Pancreas (tissue), 10 donors: Measurements from ENCODE around the gene FITM2. TPM values are rescaled to one million over a fixed set of nuclear protein-coding genes. Genes with fewer than 3 reads are reported as not detected.

Experiments used
- ATAC-seq, 4 donors: fragments of 200-7000 bp; cut with Tn5 transposase; one replicate each; pipeline versions ENCODE4 v1.8.0 to v1.9.1; 2020; ENCODE audit warnings: mild to moderate bottlenecking in 4 of 4, moderate library complexity in 4 of 4
- DNase-seq, 6 donors: peaks; one replicate each; pipeline ENCODE4 v3.0.0-alpha.2; 2020
- FAIRE-seq: peaks from 2 replicates; lab custom pipeline; 2012; peaks lifted over from hg19 to GRCh38; lab: Jason Lieb, UNC
- H3K27ac ChIP-seq, 4 donors: fragments of 200-600 bp; sonication (generic); 1 replicate in 3 of 4; 2 replicates in 1 of 4; pipeline versions ENCODE4 v1.5.0 to v1.8.0; 2020
- H3K27me3 ChIP-seq, 4 donors: fragments of 200-600 bp; one replicate each; pipeline ENCODE4 v1.8.0; 2021
- H3K36me3 ChIP-seq, 3 donors: fragments of 200-600 bp; sonication (generic) in 1 of 3; one replicate each; pipeline versions ENCODE4 v1.5.0 to v1.8.0; 2020 to 2021
- H3K4me1 ChIP-seq, 3 donors: fragments of 200-600 bp; one replicate each; pipeline ENCODE4 v1.8.0; 2021
- H3K4me3 ChIP-seq, 4 donors: fragments of 200-600 bp; sonication (generic) in 2 of 4; one replicate each; pipeline versions ENCODE4 v1.5.0 to v1.8.0; 2020 to 2021
- H3K9me3 ChIP-seq, 4 donors: fragments of 200-600 bp; one replicate each; pipeline ENCODE4 v1.8.0; 2021
- WGBS, 2 donors: extraction: QIAGEN DNeasy Blood & Tissue Kit; methylation state at CpG; one replicate each; pipeline ENCODE4 v1.1.7; 2013; 5-methylcytosine and 5-hydroxymethylcytosine counted together
- intact Hi-C, 3 donors: fragments of 100-400 bp; cut with DNase I; formaldehyde crosslinking; loops; one replicate each; pipeline versions ENCODE4 v1.11.1 to v1.14.2; 2022
- polyA plus RNA-seq, 2 donors: library from polyadenylated mRNA; stranded (reverse); fragments of 200-250 nt; gene quantifications; one replicate each; pipeline ENCODE4 v1.2.3, GENCODE V29; 2013
- total RNA-seq, 6 donors: library from RNA; stranded (reverse); fragmentation: NEBNext Ultra II Directional in 4 of 6; extraction: Animal tissue kit (Norgen Biotek cat#: 25700) in 4 of 6; gene quantifications; one replicate each; pipeline versions ENCODE4 v1.2.1 to v1.2.4, GENCODE V29; 2021 to 2023
- TF ChIP-seq, protein P1 (sequence below), 4 donors: fragments of 200-600 bp; sonication (generic) in 3 of 4; IDR thresholded peaks; one replicate each; pipeline versions ENCODE4 v1.5.0 to v1.8.0; 2021; ENCODE audit warnings: antibody characterized with exemption in 4 of 4
- donor health status: healthy with polysubstance abuse.
- donor health status: DM: no; HTN: no; CAD: no; lungs with moderate emphysema.
- donor health status: DM: no; HTN: no; CAD: no.
- donor health status: control.
- donor health status: control.
- donor health status: Bipolar disorder and iron deficiency.
- donor health status: DM: yes; HTN: yes; CAD: no.
- donor health status: DM: no; HTN: no; CAD: no.
- donor health status: DM: no; HTN: no; CAD: no.
- donor health status: DM: yes; HTN: yes; CAD: no.

FITM2 gene
- total and polyA plus RNA-seq, 8 donors = 2.0 to 7.4 (median 5.7) TPM

DNA sequence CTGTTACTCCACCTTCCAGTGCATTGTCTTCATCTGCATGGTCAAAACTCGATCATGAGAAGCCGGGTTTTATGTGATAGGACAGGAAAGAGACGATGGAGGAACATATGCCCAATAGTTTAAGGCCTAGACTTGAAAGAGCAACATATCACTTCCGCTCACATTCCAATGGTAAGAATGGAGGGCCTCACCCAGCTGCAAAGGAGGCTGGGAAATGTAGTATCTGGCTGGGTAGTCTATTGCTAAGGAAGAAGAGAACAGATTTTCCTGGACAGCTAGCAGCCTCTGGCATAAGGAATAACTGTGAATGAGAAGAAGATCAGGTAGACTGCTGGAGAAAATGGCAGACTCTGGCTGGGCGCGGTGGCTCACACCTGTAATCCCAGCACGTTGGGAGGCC, 19.2 kb downstream of the FITM2 start:
- Histone ChIP-seq H3K4me1 (no peaks in the 10 kb centered on the region), H3K36me3 (no peaks in the 10 kb centered on the region), H3K27me3 (no peaks in the 10 kb centered on the region), H3K27ac (no peak overlapping the region), H3K9me3 (no peaks in the 10 kb centered on the region), H3K4me3 (no peak overlapping the region)
- WGBS, 2 donors = 94 to 95% methylated on average over 7 of the region's 7 CpGs
- FAIRE-seq (no peak), ATAC-seq (no peak), DNase-seq (no peak)
- TF ChIP-seq, protein P1, sequence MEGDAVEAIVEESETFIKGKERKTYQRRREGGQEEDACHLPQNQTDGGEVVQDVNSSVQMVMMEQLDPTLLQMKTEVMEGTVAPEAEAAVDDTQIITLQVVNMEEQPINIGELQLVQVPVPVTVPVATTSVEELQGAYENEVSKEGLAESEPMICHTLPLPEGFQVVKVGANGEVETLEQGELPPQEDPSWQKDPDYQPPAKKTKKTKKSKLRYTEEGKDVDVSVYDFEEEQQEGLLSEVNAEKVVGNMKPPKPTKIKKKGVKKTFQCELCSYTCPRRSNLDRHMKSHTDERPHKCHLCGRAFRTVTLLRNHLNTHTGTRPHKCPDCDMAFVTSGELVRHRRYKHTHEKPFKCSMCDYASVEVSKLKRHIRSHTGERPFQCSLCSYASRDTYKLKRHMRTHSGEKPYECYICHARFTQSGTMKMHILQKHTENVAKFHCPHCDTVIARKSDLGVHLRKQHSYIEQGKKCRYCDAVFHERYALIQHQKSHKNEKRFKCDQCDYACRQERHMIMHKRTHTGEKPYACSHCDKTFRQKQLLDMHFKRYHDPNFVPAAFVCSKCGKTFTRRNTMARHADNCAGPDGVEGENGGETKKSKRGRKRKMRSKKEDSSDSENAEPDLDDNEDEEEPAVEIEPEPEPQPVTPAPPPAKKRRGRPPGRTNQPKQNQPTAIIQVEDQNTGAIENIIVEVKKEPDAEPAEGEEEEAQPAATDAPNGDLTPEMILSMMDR (IDR thresholded peaks at IDR 0.05) = no peak
- intact Hi-C loops = no loop called here

DNA sequence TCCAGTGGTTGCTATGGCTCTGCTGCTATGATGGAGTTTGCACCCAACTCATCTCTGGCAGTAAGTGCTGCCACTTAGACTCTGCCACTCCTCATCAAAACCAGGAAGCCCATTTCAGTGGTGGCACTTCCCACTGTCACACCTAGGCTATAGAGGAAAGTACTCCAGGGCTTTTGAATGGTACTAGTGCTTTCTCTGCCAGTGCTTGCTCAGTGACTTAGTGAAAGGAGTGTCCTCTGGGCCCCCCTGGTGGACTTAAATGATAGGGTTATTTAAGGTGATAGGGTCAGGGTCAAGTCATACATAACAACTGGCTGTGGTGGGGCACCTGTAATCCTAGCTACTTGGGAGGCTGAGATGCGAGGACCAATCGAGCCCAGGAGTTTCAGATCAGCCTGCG, 22.8 kb downstream of the FITM2 start:
- no peaks in the 10 kb centered on the region for H3K27me3 ChIP-seq
- no peaks in the 10 kb centered on the region for H3K9me3 ChIP-seq
- H3K36me3 ChIP-seq = no peaks in the 10 kb centered on the region
- ATAC-seq = no peak
- H3K27ac ChIP-seq = no peak overlapping the region
- no peak for DNase-seq
- 98 to 100% methylated on average over 3 of the region's 3 CpGs for WGBS, 2 donors
- intact Hi-C loops = no loop called here
- no peak for FAIRE-seq
- no peak overlapping the region for H3K4me3 ChIP-seq
- TF ChIP-seq, protein P1 (IDR thresholded peaks at IDR 0.05) = no peak
- H3K4me1 ChIP-seq = no peaks in the 10 kb centered on the region

DNA sequence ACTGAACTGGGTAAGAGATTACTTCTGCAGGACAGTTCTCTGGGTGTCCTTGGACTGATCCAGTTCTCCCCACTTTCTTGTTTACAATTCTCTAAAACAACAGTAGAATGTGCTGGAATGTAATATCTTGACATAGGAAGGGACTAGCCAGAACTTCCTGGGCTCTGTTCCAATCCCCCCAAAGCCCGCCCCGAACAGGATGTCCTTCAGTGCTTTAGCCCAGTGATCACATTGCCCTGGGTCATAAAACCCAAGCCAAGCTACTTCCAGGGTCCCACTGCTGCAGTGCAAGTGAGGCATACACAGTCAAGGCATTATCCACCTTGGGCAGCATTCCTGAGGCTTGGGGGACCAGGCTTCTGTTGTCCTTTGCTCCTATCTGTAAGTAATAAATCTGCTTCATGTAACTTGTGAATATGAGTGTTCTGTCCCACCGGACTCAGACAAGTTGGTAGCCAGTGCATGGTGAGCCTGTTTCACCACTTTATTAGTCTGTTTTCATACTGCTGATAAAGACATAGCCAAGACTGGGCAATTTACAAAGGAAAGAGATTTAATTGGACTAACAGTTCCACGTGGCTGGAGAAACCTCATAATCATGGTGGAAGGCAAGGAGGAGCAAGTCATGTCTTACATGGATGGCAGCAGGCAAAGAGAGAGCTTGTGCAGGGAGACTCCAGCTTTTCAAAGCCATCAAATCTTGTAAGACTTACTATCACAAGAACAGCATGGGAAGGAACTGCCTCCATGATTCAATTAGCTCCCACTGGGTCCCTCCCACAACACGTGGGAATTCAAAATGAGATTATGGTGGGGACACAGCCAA, 23.5 kb downstream of the FITM2 start:
- Histone ChIP-seq H3K27me3 (no peaks in the 10 kb centered on the region), H3K9me3 (no peaks in the 10 kb centered on the region), H3K36me3 (no peaks in the 10 kb centered on the region), H3K27ac (peak overlapping the region in 1 of 4 donors; percentile 21), H3K4me1 (no peaks in the 10 kb centered on the region), H3K4me3 (no peak overlapping the region)
- 53 to 65% methylated on average over 5 of the region's 5 CpGs for WGBS, 2 donors
- intact Hi-C loops = no loop called here
- TF ChIP-seq, protein P1 (IDR thresholded peaks at IDR 0.05) = no peak
- FAIRE-seq = no peak
- peak in 1 of 6 donors; percentile 53 for DNase-seq
- peak in 3 of 4 donors; percentile 58 to 93 (median 65) for ATAC-seq

DNA sequence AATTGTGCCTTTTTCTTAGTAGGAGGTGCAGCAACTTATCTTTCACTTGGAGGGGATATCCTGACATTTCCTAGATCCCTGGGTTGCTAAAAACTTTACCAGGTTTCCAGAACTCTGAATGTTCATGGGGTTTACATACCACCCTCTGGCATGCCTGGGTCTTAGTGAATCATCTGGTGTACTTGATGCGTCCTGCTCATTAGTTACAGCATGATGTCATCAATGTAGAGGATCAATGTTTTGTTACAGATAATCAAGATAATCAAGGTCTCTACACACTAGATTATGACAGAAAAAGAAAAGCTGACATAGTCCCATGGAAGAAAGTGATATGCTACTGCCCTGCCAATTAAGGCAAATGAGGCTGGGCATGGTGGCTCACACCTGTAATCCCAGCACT, 27.0 kb downstream of the FITM2 start:
- Histone ChIP-seq H3K27me3 (no peaks in the 10 kb centered on the region), H3K4me3 (no peak overlapping the region), H3K27ac (no peak overlapping the region), H3K36me3 (no peaks in the 10 kb centered on the region), H3K4me1 (no peaks in the 10 kb centered on the region), H3K9me3 (no peaks in the 10 kb centered on the region)
- FAIRE-seq (no peak), DNase-seq (no peak), ATAC-seq (no peak)
- TF ChIP-seq, protein P1 (IDR thresholded peaks at IDR 0.05) = no peak
- 92 to 100% methylated on average over 1 of the region's 1 CpG for WGBS, 2 donors
- intact Hi-C loops = no loop called here

DNA sequence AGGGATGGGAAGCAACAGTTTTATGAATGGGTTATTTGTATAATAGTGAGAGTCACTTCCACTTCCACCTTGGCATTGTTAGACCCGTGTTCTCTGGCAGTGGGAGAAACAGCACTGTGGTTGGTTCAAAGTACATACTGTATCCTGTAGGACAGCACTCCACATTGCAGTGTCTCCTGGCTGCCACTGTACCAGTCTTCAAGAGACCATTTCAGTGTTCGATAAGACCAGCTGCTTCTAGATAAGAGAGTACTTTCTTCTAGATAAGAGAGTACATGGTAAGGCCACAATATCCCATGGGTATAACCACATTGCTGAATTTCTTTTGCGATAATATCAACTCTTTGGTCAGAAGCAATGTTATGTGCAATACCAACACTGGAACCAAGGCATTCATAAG, 28.8 kb downstream of the FITM2 start:
- no peak for FAIRE-seq
- no peak for DNase-seq
- Histone ChIP-seq H3K27ac (no peak overlapping the region), H3K9me3 (no peaks in the 10 kb centered on the region), H3K4me3 (no peak overlapping the region), H3K4me1 (no peaks in the 10 kb centered on the region), H3K36me3 (no peaks in the 10 kb centered on the region), H3K27me3 (no peaks in the 10 kb centered on the region)
- WGBS, 2 donors = 64 to 73% methylated on average over 3 of the region's 3 CpGs
- TF ChIP-seq, protein P1 (IDR thresholded peaks at IDR 0.05) = no peak
- ATAC-seq = no peak
- intact Hi-C loops = no loop called here
